ENCODE results near the gene SREBF2.

The SREBF2 gene

DNA sequence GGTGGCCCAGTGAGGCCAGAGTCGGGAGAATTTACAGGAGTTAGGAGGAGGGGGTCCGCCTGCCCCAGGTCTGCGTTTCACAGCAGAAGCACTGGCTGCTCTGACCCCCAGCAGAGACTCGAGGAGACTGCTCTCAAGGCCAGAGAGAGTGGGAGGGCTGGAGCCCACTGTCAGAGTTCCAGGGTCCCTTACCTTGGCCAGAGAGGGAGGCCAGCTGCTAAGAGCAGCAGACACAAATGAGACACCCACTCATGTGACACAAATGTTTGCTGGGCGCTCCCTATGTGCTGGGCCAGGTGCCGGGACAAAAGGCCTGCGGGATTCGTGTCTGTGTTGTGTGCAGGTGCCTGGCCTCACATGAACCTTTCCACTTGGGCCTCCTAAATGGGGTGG lies 96.5 kb downstream of the SREBF2 start:
- ChIA-PET CTCF (no interaction called here), POLR2A (ENCODE audit: low non-redundant PET) (no interaction called here)
- DNase-seq (ENCODE audit: low spot score), result no peak
- TF ChIP-seq, protein P1, sequence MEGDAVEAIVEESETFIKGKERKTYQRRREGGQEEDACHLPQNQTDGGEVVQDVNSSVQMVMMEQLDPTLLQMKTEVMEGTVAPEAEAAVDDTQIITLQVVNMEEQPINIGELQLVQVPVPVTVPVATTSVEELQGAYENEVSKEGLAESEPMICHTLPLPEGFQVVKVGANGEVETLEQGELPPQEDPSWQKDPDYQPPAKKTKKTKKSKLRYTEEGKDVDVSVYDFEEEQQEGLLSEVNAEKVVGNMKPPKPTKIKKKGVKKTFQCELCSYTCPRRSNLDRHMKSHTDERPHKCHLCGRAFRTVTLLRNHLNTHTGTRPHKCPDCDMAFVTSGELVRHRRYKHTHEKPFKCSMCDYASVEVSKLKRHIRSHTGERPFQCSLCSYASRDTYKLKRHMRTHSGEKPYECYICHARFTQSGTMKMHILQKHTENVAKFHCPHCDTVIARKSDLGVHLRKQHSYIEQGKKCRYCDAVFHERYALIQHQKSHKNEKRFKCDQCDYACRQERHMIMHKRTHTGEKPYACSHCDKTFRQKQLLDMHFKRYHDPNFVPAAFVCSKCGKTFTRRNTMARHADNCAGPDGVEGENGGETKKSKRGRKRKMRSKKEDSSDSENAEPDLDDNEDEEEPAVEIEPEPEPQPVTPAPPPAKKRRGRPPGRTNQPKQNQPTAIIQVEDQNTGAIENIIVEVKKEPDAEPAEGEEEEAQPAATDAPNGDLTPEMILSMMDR (conservative IDR thresholded peaks at IDR 0.05; ENCODE audit: low read depth), result no peak
- H3K27ac ChIP-seq, result no peak overlapping the region

DNA sequence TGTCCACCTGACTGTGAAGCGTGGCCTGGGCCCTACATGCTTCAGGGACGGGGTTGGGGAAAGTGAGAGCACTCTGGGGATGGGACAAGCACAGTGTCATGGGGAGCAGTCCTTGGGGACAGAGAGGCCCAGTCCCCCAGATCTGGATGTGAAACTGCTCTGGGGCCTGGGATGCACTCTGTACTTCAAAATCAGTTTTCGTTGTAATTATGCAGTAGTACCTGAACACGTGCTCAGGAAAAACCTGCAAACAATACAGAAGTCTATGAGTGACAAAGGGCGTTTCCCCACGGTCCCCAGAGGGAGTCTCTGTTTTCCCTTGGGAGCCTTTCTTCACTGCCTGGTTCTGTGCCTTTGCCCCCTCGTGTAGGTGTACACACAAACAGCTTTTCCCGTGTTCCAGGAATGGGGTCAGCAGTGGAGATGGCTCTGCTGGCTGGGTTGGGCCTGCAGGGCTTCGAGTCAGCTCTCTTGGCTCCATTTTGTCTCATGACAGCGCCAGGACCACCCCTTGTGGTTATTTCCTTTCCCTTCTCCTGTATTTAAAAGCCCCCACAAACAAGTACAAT lies 98.9 kb downstream of the SREBF2 start:
- TF ChIP-seq, protein P1 (conservative IDR thresholded peaks at IDR 0.05; ENCODE audit: low read depth), result no peak
- peak overlapping the region; percentile 22 for H3K27ac ChIP-seq
- ChIA-PET CTCF (interaction anchor here (0.6 kb wide), 1 partner anchor 432 kb away, joined by 4 read pairs; no protein-coding TSS in a partner anchor), POLR2A (ENCODE audit: low non-redundant PET) (interaction anchor here (0.7 kb wide), 1 partner anchor 14 kb away, joined by 3 read pairs; no protein-coding TSS in a partner anchor)
- DNase-seq (ENCODE audit: low spot score), result no peak

DNA sequence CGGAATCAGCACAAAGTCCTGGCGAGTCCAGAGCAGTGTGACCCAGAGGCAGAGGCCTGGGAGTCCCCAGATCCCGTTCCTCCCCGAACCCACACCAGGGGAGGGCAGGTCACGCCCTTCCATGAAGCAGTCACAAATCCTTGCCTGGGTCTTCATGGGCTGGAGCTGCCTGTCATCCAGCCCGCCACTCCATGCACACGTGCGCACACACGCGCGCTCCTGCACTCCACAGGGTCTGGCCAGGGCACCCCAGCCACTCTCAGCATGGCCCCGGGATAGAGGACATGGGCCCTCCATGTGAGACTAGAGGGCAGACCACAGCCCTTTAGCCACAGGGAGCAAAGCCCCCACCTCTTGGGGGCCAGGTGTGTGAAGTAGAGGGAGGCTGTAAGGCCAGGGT lies 99.4 kb downstream of the SREBF2 start:
- TF ChIP-seq, protein P1 (conservative IDR thresholded peaks at IDR 0.05; ENCODE audit: low read depth), result no peak
- ChIA-PET CTCF (interaction anchor here (0.6 kb wide), 1 partner anchor 431 kb away, joined by 4 read pairs; no protein-coding TSS in a partner anchor), POLR2A (ENCODE audit: low non-redundant PET) (no interaction called here)
- H3K27ac ChIP-seq, result peak overlapping the region; percentile 22; the same call in 1 of the 2 replicates
- DNase-seq (ENCODE audit: low spot score), result no peak

DNA sequence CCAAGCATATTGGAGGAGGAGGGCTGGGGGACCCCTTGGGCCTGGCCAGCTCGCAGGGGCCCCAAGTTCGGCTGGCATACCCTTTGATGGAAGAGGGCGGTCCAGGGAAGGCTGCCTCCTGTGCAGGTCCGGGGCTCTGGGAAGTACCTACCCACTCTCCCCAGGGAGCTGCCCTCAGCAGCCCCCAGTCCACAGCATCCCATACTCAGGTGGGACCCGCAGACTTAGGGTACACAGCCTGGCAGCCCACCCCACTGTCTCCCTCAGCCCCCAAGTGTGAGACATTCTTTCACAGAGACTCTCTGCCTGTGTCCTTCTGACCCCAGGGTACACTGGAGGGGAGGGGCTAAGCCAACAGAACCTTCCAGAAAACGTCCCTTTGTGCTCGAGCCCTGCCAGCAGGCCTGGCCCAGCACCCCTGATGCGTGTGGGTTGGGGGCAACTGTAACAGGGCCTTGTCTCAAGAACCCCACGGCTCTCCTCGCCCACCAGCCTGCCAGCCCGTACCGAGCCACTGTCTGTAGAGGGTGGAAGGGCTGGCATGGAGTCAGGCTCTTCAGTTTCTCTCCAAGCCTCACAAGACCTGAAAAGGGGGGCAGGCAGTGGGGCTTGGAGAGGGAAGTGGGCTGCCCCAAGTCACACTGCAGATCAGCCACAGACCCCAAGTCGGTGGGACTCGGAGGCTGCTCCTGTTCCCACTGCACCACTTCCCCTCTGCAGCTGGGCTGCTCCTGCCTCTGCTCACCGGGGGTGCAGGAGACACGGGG lies 100.7 kb downstream of the SREBF2 start:
- no peak for DNase-seq (ENCODE audit: low spot score)
- CTCF ChIA-PET, result no interaction called here
- POLR2A ChIA-PET (ENCODE audit: low non-redundant PET), result no interaction called here
- TF ChIP-seq, protein P1 (conservative IDR thresholded peaks at IDR 0.05; ENCODE audit: low read depth), result no peak
- H3K27ac ChIP-seq, result peak overlapping the region; percentile 7; the same call in 1 of the 2 replicates

DNA sequence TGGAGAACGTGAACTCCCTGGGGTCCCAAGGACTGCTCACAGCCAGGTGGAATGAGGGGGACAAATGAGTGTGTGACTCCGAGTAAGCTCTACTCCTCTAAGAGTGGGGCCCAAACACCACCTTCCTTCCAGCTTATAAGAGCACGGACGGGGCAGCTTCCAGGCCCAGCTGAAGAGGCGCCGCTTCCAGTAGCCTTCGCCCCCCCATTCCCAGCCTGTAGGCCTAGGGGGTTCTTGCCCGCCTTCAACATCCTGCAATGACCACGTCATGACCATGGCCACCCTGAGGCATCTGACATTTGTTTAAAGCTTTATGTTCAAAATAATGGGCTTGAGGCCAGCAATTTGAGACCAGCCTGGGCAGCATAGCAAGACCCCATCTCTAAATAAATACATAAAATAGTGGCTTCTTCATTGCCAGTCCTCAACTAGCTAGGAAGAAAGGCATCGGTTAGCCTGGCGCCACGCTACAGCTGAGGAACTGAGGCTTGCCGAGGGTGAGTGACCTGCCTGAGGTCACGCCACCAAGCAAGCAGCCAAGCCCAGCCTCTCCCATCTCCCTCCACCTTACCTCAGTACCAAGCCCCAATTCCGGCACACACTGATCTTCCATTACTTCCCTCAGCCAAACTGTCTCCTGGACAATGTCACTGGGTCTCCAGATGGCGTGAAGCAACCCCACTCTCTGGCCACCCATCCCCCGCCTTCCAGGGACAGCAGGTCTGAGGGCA lies 101.5 kb downstream of the SREBF2 start:
- peak overlapping the region; percentile 39; the same call in 1 of the 2 replicates for H3K27ac ChIP-seq
- ChIA-PET POLR2A (ENCODE audit: low non-redundant PET) (no interaction called here), CTCF (no interaction called here)
- no peak for DNase-seq (ENCODE audit: low spot score)
- TF ChIP-seq, protein P1 (conservative IDR thresholded peaks at IDR 0.05; ENCODE audit: low read depth), result no peak

DNA sequence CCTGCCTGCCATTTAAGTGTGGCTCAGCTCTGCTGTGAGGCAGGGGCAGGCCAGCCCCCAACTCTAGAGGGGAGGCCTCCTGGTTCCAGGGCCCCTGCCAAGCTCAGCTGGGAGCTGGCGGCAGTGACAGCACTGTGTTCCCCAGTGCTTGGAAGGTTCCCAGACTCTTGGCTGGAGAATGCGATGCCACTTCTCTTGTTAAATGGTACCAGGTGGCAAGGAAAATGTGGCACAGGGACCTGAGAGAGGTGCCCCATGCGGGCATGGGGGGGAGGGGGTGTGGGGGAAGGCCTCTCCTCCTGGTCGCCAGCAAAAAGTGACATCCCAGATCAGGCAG lies 102.1 kb downstream of the SREBF2 start:
- no peak for DNase-seq (ENCODE audit: low spot score)
- H3K27ac ChIP-seq, result peak overlapping the region; percentile 39; the same call in 1 of the 2 replicates
- ChIA-PET CTCF (no interaction called here), POLR2A (ENCODE audit: low non-redundant PET) (no interaction called here)
- TF ChIP-seq, protein P1 (conservative IDR thresholded peaks at IDR 0.05; ENCODE audit: low read depth), result no peak

Measured in RWPE1 (cell line).